Stomach (tissue), 9 donors: ENCODE data around the gene LAG3. TPM values are rescaled to one million over a fixed set of nuclear protein-coding genes. Genes with fewer than 3 reads are reported as not detected.
A peak's percentile ranks its signal among the peaks of the same experiment; 100 is the strongest.

Source experiments
- DNase-seq, 2 donors: peaks; one replicate each; pipeline versions ENCODE4 v3.0.0 to v3.0.0-alpha.2; 2013 to 2019
- H3K27ac ChIP-seq, 5 donors: fragments of 200-600 bp in 4 of 5; sonication (generic) in 4 of 5; one replicate each; pipeline ENCODE4 v1.5.1; 2013 to 2019; ENCODE audit warnings: mild to moderate bottlenecking in 1 of 5, moderate library complexity in 1 of 5
- H3K27me3 ChIP-seq, 3 donors: fragments of 200-600 bp; sonication (generic); one replicate each; pipeline ENCODE4 v1.5.1; 2017 to 2019; ENCODE audit warnings: mixed run types in 1 of 3
- H3K36me3 ChIP-seq, 4 donors: fragments of 200-600 bp; sonication (generic); 1 replicate in 3 of 4; 2 replicates in 1 of 4; pipeline ENCODE4 v1.5.1; 2016 to 2019
- H3K4me1 ChIP-seq, 4 donors: fragments of 200-600 bp; sonication (generic); one replicate each; pipeline ENCODE4 v1.5.1; 2016 to 2019
- H3K4me3 ChIP-seq, 4 donors: fragments of 200-600 bp; sonication (generic) in 3 of 4; one replicate each; pipeline ENCODE4 v1.5.1; 2016 to 2019; ENCODE audit warnings: mild to moderate bottlenecking in 1 of 4
- H3K9me3 ChIP-seq, 4 donors: fragments of 200-600 bp; sonication (generic); one replicate each; pipeline ENCODE4 v1.5.1; 2016 to 2019
- CTCF ChIP-seq, 7 experiments: fragments of 450-650 bp in 4 of 7; fragments of 200-600 bp in 3 of 7; sonication (generic) in 3 of 7; IDR thresholded peaks; one replicate each; pipeline ENCODE4 v1.5.1; 2016 to 2019; ENCODE audit warnings: antibody characterized with exemption in 7 of 7, control low read depth in 2 of 7, mild to moderate bottlenecking in 1 of 7
- EP300 ChIP-seq: sonication (generic); formaldehyde crosslinking; IDR thresholded peaks from one replicate; pipeline ENCODE4 v1.6.1; 2017; ENCODE audit warnings: antibody characterized with exemption
- POLR2A ChIP-seq, 4 donors: fragments of 450-650 bp; IDR thresholded peaks; one replicate each; pipeline ENCODE4 v1.6.1; 2016; ENCODE audit warnings: antibody characterized with exemption in 4 of 4, control low read depth in 2 of 4, mild to moderate bottlenecking in 1 of 4, moderate library complexity in 1 of 4
- POLR2AphosphoS5 ChIP-seq, 3 donors: sonication (generic); formaldehyde crosslinking; IDR thresholded peaks; one replicate each; pipeline ENCODE4 v1.6.1; 2016; ENCODE audit warnings: antibody characterized with exemption in 3 of 3
- WGBS, 5 donors: extraction: QIAGEN DNeasy Blood & Tissue Kit in 3 of 5; methylation state at CpG; one replicate each; pipeline versions ENCODE4 v1.1.5 to v1.1.7; 2013 to 2018; 5-methylcytosine and 5-hydroxymethylcytosine counted together
- intact Hi-C: fragments of 100-400 bp; cut with DNase I; formaldehyde crosslinking; loops from one replicate; pipeline ENCODE4 v1.15.1; 2023; ENCODE audit warnings: low total_unique reads
- polyA plus RNA-seq, 3 donors: library from polyadenylated mRNA; stranded (reverse); fragments of 200-250 nt; gene quantifications; one replicate each; pipeline ENCODE4 v1.2.3, GENCODE V29; 2013
- total RNA-seq, 5 donors: library from RNA; depleted of rRNA; stranded (reverse); fragments of >200 nt; gene quantifications; one replicate each; pipeline versions ENCODE4 v1.1.0 to v1.2.3, GENCODE V29; 2014 to 2016
- donor health status: healthy with polysubstance abuse.
- donor health status: Bipolar disorder and iron deficiency.
- donor health status: healthy.

Gene LAG3
- total and polyA plus RNA-seq, 8 donors = 0.25 to 2.3 (median 1.4) TPM; not detected in 3

- Histone ChIP-seq H3K27ac (peak overlapping the region in 3 of 5 donors; percentile 23 to 96 (median 23)), H3K9me3 (no peaks in the 10 kb centered on the region), H3K27me3 (peaks cover 0 to 28% (median 13%) of the 10 kb centered on the region in 3 donors), H3K4me3 (no peak overlapping the region), H3K36me3 (peaks cover 12 to 23% (median 19%) of the 10 kb centered on the region in 4 donors), H3K4me1 (peaks cover 54 to 92% (median 85%) of the 10 kb centered on the region in 4 donors)
- WGBS, 5 donors = 62 to 75% (median 68%) methylated on average over 3 to 4 of the region's 4 CpGs
- no peak for DNase-seq
- intact Hi-C loops = no loop called here
- no peak for TF ChIP-seq CTCF (IDR thresholded peaks at IDR 0.05)
- TF ChIP-seq POLR2AphosphoS5 (IDR thresholded peaks at IDR 0.05) = no peak
- TF ChIP-seq POLR2A (IDR thresholded peaks at IDR 0.05) = no peak
- TF ChIP-seq EP300 = no peak
These were observed 2.7 kb upstream of the LAG3 start for GRCh38 chr12:6769666-6770065.

- H3K9me3 ChIP-seq = no peaks in the 10 kb centered on the region
- TF ChIP-seq POLR2AphosphoS5 (IDR thresholded peaks at IDR 0.05) (no peak), CTCF (IDR thresholded peaks at IDR 0.05) (no peak)
- peaks cover 52 to 92% (median 85%) of the 10 kb centered on the region in 4 donors for H3K4me1 ChIP-seq
- 75 to 91% (median 84%) methylated on average over 12 of the region's 12 CpGs for WGBS, 5 donors
- H3K36me3 ChIP-seq = peaks cover 12 to 23% (median 19%) of the 10 kb centered on the region in 4 donors
- no peak overlapping the region for H3K4me3 ChIP-seq
- peaks cover 0 to 29% (median 13%) of the 10 kb centered on the region in 3 donors for H3K27me3 ChIP-seq
- no peak for DNase-seq
- intact Hi-C loops = no loop called here
- H3K27ac ChIP-seq = peak overlapping the region in 3 of 5 donors; percentile 23 to 96 (median 23)
These were observed 2.2 kb upstream of the LAG3 start for GRCh38 chr12:6770094-6770493.

DNA sequence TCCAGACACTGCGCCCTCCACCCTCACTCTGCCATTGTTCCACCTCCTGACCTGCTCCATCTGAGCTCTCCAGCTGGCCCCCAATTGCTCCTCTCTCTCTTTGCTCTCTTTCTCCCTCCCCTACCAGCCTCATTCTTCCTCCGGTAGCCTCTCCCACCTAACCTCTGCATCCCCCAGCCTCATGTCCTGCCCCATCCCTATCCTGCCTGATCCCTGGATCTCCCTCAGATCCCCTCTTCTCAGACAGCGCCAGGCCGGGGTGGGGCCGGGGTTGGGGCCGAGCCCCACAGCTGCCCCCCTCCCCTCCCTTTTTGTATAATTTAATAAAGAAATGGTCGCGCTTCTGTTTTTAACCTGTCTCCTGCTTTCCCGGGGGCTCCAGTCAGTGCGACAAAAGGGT, 1.7 kb upstream of the LAG3 start:
- no peaks in the 10 kb centered on the region for H3K9me3 ChIP-seq
- H3K4me3 ChIP-seq = no peak overlapping the region
- H3K27me3 ChIP-seq = peaks cover 0 to 29% (median 13%) of the 10 kb centered on the region in 3 donors
- WGBS, 5 donors = 86 to 92% (median 89%) methylated on average over 10 of the region's 10 CpGs
- no peak for TF ChIP-seq POLR2AphosphoS5 (IDR thresholded peaks at IDR 0.05)
- TF ChIP-seq CTCF (IDR thresholded peaks at IDR 0.05) = no peak
- H3K4me1 ChIP-seq = peaks cover 49 to 92% (median 84%) of the 10 kb centered on the region in 4 donors
- intact Hi-C loops = no loop called here
- no peak for DNase-seq
- peaks cover 12 to 23% (median 19%) of the 10 kb centered on the region in 4 donors for H3K36me3 ChIP-seq
- H3K27ac ChIP-seq = peak overlapping the region in 4 of 5 donors; percentile 7 to 96 (median 23)

GRCh38 chr12:6771091-6771495, 1.2 kb upstream of the LAG3 start:
- no peaks in the 10 kb centered on the region for H3K9me3 ChIP-seq
- intact Hi-C loops = no loop called here
- no peak for TF ChIP-seq POLR2A (IDR thresholded peaks at IDR 0.05)
- TF ChIP-seq EP300 = no peak
- TF ChIP-seq POLR2AphosphoS5 (IDR thresholded peaks at IDR 0.05) = peak in 1 of 3 donors; percentile 7
- TF ChIP-seq CTCF (IDR thresholded peaks at IDR 0.05) = no peak
- H3K27ac ChIP-seq = peak overlapping the region in 4 of 5 donors; percentile 7 to 96 (median 23)
- DNase-seq = no peak
- WGBS, 5 donors = 81 to 93% (median 88%) methylated on average over 3 to 4 of the region's 4 CpGs
- H3K27me3 ChIP-seq = peaks cover 0 to 29% (median 13%) of the 10 kb centered on the region in 3 donors
- peaks cover 12 to 23% (median 19%) of the 10 kb centered on the region in 4 donors for H3K36me3 ChIP-seq
- H3K4me3 ChIP-seq = no peak overlapping the region
- peaks cover 46 to 92% (median 83%) of the 10 kb centered on the region in 4 donors for H3K4me1 ChIP-seq
